Fibroblast of pulmonary artery (primary cell): ENCODE measurements around the gene LIPE.

Source experiments
- DNase-seq: peaks from one replicate; pipeline ENCODE4 v3.0.0-alpha.2; 2010; ENCODE audit warnings: low read depth
- H3K4me3 ChIP-seq: replicated peaks from 2 replicates; pipeline ENCODE4 v1.5.1; 2011; ENCODE audit warnings: low read depth, mild to moderate bottlenecking, control low read depth, low read length, moderate library complexity
- CTCF ChIP-seq: IDR thresholded peaks from 2 replicates; pipeline ENCODE4 v1.5.1; 2011; ENCODE audit warnings: mild to moderate bottlenecking, control low read depth, low read length, inconsistent platforms; ENCODE audit errors: missing control alignments

The LIPE gene

GRCh38 chr19:42407816-42408175 is 19.4 kb downstream of the LIPE start:
- no peak for DNase-seq
- no peak overlapping the region for H3K4me3 ChIP-seq
- no peak for TF ChIP-seq CTCF

GRCh38 chr19:42407085-42407815 is 19.9 kb downstream of the LIPE start:
- TF ChIP-seq CTCF = no peak
- H3K4me3 ChIP-seq = no peak overlapping the region
- DNase-seq = no peak

- H3K4me3 ChIP-seq = no peak overlapping the region
- TF ChIP-seq CTCF = no peak
- no peak for DNase-seq
Measured at GRCh38 chr19:42406111-42406510, 21.1 kb downstream of the LIPE start.

- DNase-seq = no peak
- no peak for TF ChIP-seq CTCF
- H3K4me3 ChIP-seq = no peak overlapping the region
Measured at GRCh38 chr19:42403586-42403985, 23.6 kb downstream of the LIPE start.

GRCh38 chr19:42402376-42403116 is 24.6 kb downstream of the LIPE start:
- no peak overlapping the region for H3K4me3 ChIP-seq
- TF ChIP-seq CTCF = no peak
- no peak for DNase-seq

- TF ChIP-seq CTCF = peak; percentile 78
- peak overlapping the region; percentile 53 for H3K4me3 ChIP-seq
- peak; percentile 84 for DNase-seq
Measured at GRCh38 chr19:42401365-42402303, 25.6 kb downstream of the LIPE start.
